Measurements from ENCODE around the gene KLRC2. TPM values are rescaled to one million over a fixed set of nuclear protein-coding genes. Genes with fewer than 3 reads are reported as not detected.
"Not testable (repeated sequence)": the region's sequence is repeated elsewhere in the genome, so short reads cannot be mapped to it uniquely, and the experiment has no call there.

The KLRC2 gene
- total RNA-seq, 1 experiment from 2014 or later = 7.5 TPM

- H3K27me3 ChIP-seq (ENCODE audit: insufficient read depth, low read length); H3K4me2 ChIP-seq (ENCODE audit: low read length); H3K9me2 ChIP-seq (ENCODE audit: insufficient read depth); CTCF ChIA-PET; BruUV-seq (replicated peaks); H3K4me3 ChIP-seq (replicated peaks in 1 of 2; ENCODE audit: low read depth in 1 of 2, low read length in 2 of 2); H3K36me3 ChIP-seq (ENCODE audit: control insufficient read depth in 1 of 2, insufficient read depth in 2 of 2, low read length in 2 of 2); H3K9ac ChIP-seq (ENCODE audit: low read length); H3K9me3 ChIP-seq (ENCODE audit: control insufficient read depth in 1 of 2, insufficient read depth in 1 of 2, low read depth in 1 of 2, low read length in 2 of 2); H4K20me1 ChIP-seq (ENCODE audit: insufficient read depth); DNase-seq (ENCODE audit: low read depth, low spot score); H2AFZ ChIP-seq (ENCODE audit: low read depth, low read length, poor library complexity, severe bottlenecking); POLR2A ChIA-PET; RAD21 ChIA-PET (ENCODE audit: low non-redundant PET in 1 of 2, low total read pairs in 2 of 2, uncharacterized antibody in 2 of 2, unreplicated experiment in 2 of 2); H3K79me2 ChIP-seq (ENCODE audit: insufficient read depth, low read length); intact Hi-C loops (cut with micrococcal nuclease): not testable (repeated sequence)
- TF ChIP-seq SP1 (IDR thresholded peaks at IDR 0.05; ENCODE audit: low read depth) (peak; percentile 24; the same call in 1 of the 2 replicates), CEBPB (IDR thresholded peaks at IDR 0.05; ENCODE audit: low read depth) (peak; percentile 47)
- H3K27ac ChIP-seq (ENCODE audit: low read depth, low read length) = peak overlapping the region; percentile 47; the same call in 1 of the 2 replicates
- H3K4me1 ChIP-seq (ENCODE audit: control insufficient read depth in 1 of 2, insufficient read depth in 2 of 2, low read length in 2 of 2) = peaks cover 6 to 13% of the 10 kb centered on the region in 2 experiments; a peak in 2 of 4 replicates
- ATAC-seq = peak; percentile 71
Observed at GRCh38 chr12:10437601-10438000, 1.8 kb upstream of the KLRC2 start.

GRCh38 chr12:10430623-10431022 lies 5.2 kb downstream of the KLRC2 start:
- ATAC-seq; H2AFZ ChIP-seq (ENCODE audit: low read depth, low read length, poor library complexity, severe bottlenecking); H3K27ac ChIP-seq (ENCODE audit: low read depth, low read length); H3K9ac ChIP-seq (ENCODE audit: low read length); DNase-seq (ENCODE audit: low read depth, low spot score); H4K20me1 ChIP-seq (ENCODE audit: insufficient read depth); H3K27me3 ChIP-seq (ENCODE audit: insufficient read depth, low read length); H3K4me3 ChIP-seq (replicated peaks in 1 of 2; ENCODE audit: low read depth in 1 of 2, low read length in 2 of 2); H3K79me2 ChIP-seq (ENCODE audit: insufficient read depth, low read length); POLR2A ChIA-PET; H3K4me2 ChIP-seq (ENCODE audit: low read length); BruUV-seq (replicated peaks); CTCF ChIA-PET; H3K4me1 ChIP-seq (ENCODE audit: control insufficient read depth in 1 of 2, insufficient read depth in 2 of 2, low read length in 2 of 2); intact Hi-C loops (cut with micrococcal nuclease); H3K36me3 ChIP-seq (ENCODE audit: control insufficient read depth in 1 of 2, insufficient read depth in 2 of 2, low read length in 2 of 2); H3K9me2 ChIP-seq (ENCODE audit: insufficient read depth); H3K9me3 ChIP-seq (ENCODE audit: control insufficient read depth in 1 of 2, insufficient read depth in 1 of 2, low read depth in 1 of 2, low read length in 2 of 2); RAD21 ChIA-PET (ENCODE audit: low non-redundant PET in 1 of 2, low total read pairs in 2 of 2, uncharacterized antibody in 2 of 2, unreplicated experiment in 2 of 2): not testable (repeated sequence)

- RAD21 ChIA-PET (ENCODE audit: low non-redundant PET in 1 of 2, low total read pairs in 2 of 2, uncharacterized antibody in 2 of 2, unreplicated experiment in 2 of 2); H3K9me3 ChIP-seq (ENCODE audit: control insufficient read depth in 1 of 2, insufficient read depth in 1 of 2, low read depth in 1 of 2, low read length in 2 of 2); DNase-seq (ENCODE audit: low read depth, low spot score); H3K4me2 ChIP-seq (ENCODE audit: low read length); ATAC-seq; BruUV-seq (replicated peaks); H3K4me3 ChIP-seq (replicated peaks in 1 of 2; ENCODE audit: low read depth in 1 of 2, low read length in 2 of 2); H3K79me2 ChIP-seq (ENCODE audit: insufficient read depth, low read length); H3K27me3 ChIP-seq (ENCODE audit: insufficient read depth, low read length); CTCF ChIA-PET; H3K36me3 ChIP-seq (ENCODE audit: control insufficient read depth in 1 of 2, insufficient read depth in 2 of 2, low read length in 2 of 2); H3K9me2 ChIP-seq (ENCODE audit: insufficient read depth); H3K9ac ChIP-seq (ENCODE audit: low read length); H4K20me1 ChIP-seq (ENCODE audit: insufficient read depth); intact Hi-C loops (cut with micrococcal nuclease); H2AFZ ChIP-seq (ENCODE audit: low read depth, low read length, poor library complexity, severe bottlenecking); H3K4me1 ChIP-seq (ENCODE audit: control insufficient read depth in 1 of 2, insufficient read depth in 2 of 2, low read length in 2 of 2): not testable (repeated sequence)
- POLR2A ChIA-PET = interaction anchor here (0.7 kb wide), 1 partner anchor 15 kb away, joined by 3 read pairs; no protein-coding TSS in a partner anchor
- H3K27ac ChIP-seq (ENCODE audit: low read depth, low read length) = peak overlapping the region; percentile 18; the same call in 1 of the 2 replicates
Observed at GRCh38 chr12:10425938-10426337, 9.9 kb downstream of the KLRC2 start.

- DNase-seq (ENCODE audit: low read depth, low spot score); H4K20me1 ChIP-seq (ENCODE audit: insufficient read depth); H3K27me3 ChIP-seq (ENCODE audit: insufficient read depth, low read length); POLR2A ChIA-PET; CTCF ChIA-PET; H3K4me2 ChIP-seq (ENCODE audit: low read length); H3K9me3 ChIP-seq (ENCODE audit: control insufficient read depth in 1 of 2, insufficient read depth in 1 of 2, low read depth in 1 of 2, low read length in 2 of 2); BruUV-seq (replicated peaks); H2AFZ ChIP-seq (ENCODE audit: low read depth, low read length, poor library complexity, severe bottlenecking); H3K36me3 ChIP-seq (ENCODE audit: control insufficient read depth in 1 of 2, insufficient read depth in 2 of 2, low read length in 2 of 2); intact Hi-C loops (cut with micrococcal nuclease); RAD21 ChIA-PET (ENCODE audit: low non-redundant PET in 1 of 2, low total read pairs in 2 of 2, uncharacterized antibody in 2 of 2, unreplicated experiment in 2 of 2); H3K9ac ChIP-seq (ENCODE audit: low read length); H3K9me2 ChIP-seq (ENCODE audit: insufficient read depth); H3K4me3 ChIP-seq (replicated peaks in 1 of 2; ENCODE audit: low read depth in 1 of 2, low read length in 2 of 2); H3K79me2 ChIP-seq (ENCODE audit: insufficient read depth, low read length); H3K27ac ChIP-seq (ENCODE audit: low read depth, low read length); H3K4me1 ChIP-seq (ENCODE audit: control insufficient read depth in 1 of 2, insufficient read depth in 2 of 2, low read length in 2 of 2): not testable (repeated sequence)
- ATAC-seq = peak; percentile 67
Observed at GRCh38 chr12:10424260-10424899, 11.4 kb downstream of the KLRC2 start.
